PC-3 (cell line): ENCODE results near the gene ABCG1. TPM values are rescaled to one million over a fixed set of nuclear protein-coding genes. Genes with fewer than 3 reads are reported as not detected.

Source experiments
- ATAC-seq: fragments of 200-7000 bp; cut with Tn5 transposase; 2 replicates; pipeline ENCODE4 v1.9.1; 2020; ENCODE audit warnings: mild to moderate bottlenecking, moderate library complexity
- BruUV-seq: library from RNA; stranded (reverse); fragments of 400-500 nt; replicated peaks from 2 replicates; lab custom pipeline; 2021; lab: Mats Ljungman, UMichigan
- CTCF ChIA-PET: fragments of 300-600 bp; sonication (Branson Sonifier 250); formaldehyde crosslinking; loops from one replicate; lab custom pipeline; 2022; ENCODE audit warnings: antibody characterized with exemption; lab: Charles Lee
- POLR2A ChIA-PET: fragments of 300-600 bp; sonication (Branson Sonifier 250); formaldehyde crosslinking; loops from one replicate; lab custom pipeline; 2022; ENCODE audit warnings: antibody characterized with exemption; ENCODE audit not compliant: unreplicated experiment; lab: Charles Lee
- DNase-seq: peaks from one replicate; pipeline ENCODE4 v3.0.0-alpha.2; 2015
- H2AFZ ChIP-seq: fragments of 300-600 bp; sonication (generic); 2 replicates; pipeline ENCODE4 v1.6.0; 2016; ENCODE audit warnings: antibody characterized with exemption, low read length
- H3F3A ChIP-seq: fragments of 300-600 bp; sonication (generic); one replicate; pipeline ENCODE4 v1.6.0; 2017; ENCODE audit warnings: antibody characterized with exemption, low read length, control low read depth, mild to moderate bottlenecking; ENCODE audit not compliant: unreplicated experiment
- H3K27ac ChIP-seq: fragments of 300-600 bp; sonication (generic); 2 replicates; pipeline ENCODE4 v1.5.1; 2016; ENCODE audit warnings: mild to moderate bottlenecking, low read length
- H3K27me3 ChIP-seq: fragments of 300-600 bp; sonication (generic); 2 replicates; pipeline ENCODE4 v1.6.1; 2016; ENCODE audit warnings: low read length, mixed read lengths
- H3K36me3 ChIP-seq: fragments of 300-600 bp; sonication (generic); 2 replicates; pipeline ENCODE4 v1.6.1; 2016; ENCODE audit warnings: low read depth, mixed run types, low read length, mixed read lengths
- H3K4me1 ChIP-seq: fragments of 300-600 bp; sonication (generic); 2 replicates; pipeline ENCODE4 v1.5.1; 2016; ENCODE audit warnings: low read length; ENCODE audit not compliant: insufficient read depth
- H3K4me2 ChIP-seq: fragments of 300-600 bp; sonication (generic); 2 replicates; pipeline ENCODE4 v1.6.0; 2016; ENCODE audit warnings: low read length
- H3K4me3 ChIP-seq: fragments of 300-600 bp; sonication (generic); 2 replicates; pipeline ENCODE4 v1.5.1; 2016; ENCODE audit warnings: mild to moderate bottlenecking, low read length, mixed read lengths
- H3K79me2 ChIP-seq: fragments of 300-600 bp; sonication (generic); 2 replicates; pipeline ENCODE4 v1.6.1; 2017; ENCODE audit warnings: low read length, mixed read lengths
- H3K9ac ChIP-seq: fragments of 300-600 bp; sonication (generic); 2 replicates; pipeline ENCODE4 v1.6.0; 2016; ENCODE audit warnings: mild to moderate bottlenecking, low read length
- H3K9me2 ChIP-seq: fragments of 300-600 bp; sonication (generic); replicated peaks from 2 replicates; pipeline ENCODE4 v1.6.1; 2016; ENCODE audit warnings: mixed run types, low read length, mixed read lengths
- H3K9me3 ChIP-seq: fragments of 300-600 bp; sonication (generic); 2 replicates; pipeline ENCODE4 v1.6.1; 2016; ENCODE audit warnings: low read length, mixed read lengths
- H4K20me1 ChIP-seq: fragments of 300-600 bp; sonication (generic); 2 replicates; pipeline ENCODE4 v1.6.1; 2016; ENCODE audit warnings: low read length, mixed read lengths
- EZH2 ChIP-seq: fragments of 300-600 bp; sonication (generic); IDR thresholded peaks from one replicate; pipeline ENCODE4 v1.6.1; 2017; ENCODE audit warnings: antibody characterized with exemption, mild to moderate bottlenecking, low read length; ENCODE audit not compliant: unreplicated experiment
- EZH2phosphoT487 ChIP-seq: fragments of 300-600 bp; sonication (generic); IDR thresholded peaks from 2 replicates; pipeline ENCODE4 v1.6.1; 2018; ENCODE audit warnings: mild to moderate bottlenecking, antibody characterized with exemption, low read length, borderline replicate concordance
- intact Hi-C: fragments of 100-400 bp; cut with micrococcal nuclease; formaldehyde crosslinking; loops from 2 replicates; pipeline ENCODE4 v1.9.0; 2023
- total RNA-seq: library from RNA; depleted of rRNA; stranded (reverse); fragments of >200 nt; gene quantifications from 2 replicates; pipeline ENCODE4 v1.2.3, GENCODE V29; 2014
- TF ChIP-seq, protein P1 (sequence below): fragments of 300-600 bp; sonication (generic); conservative IDR thresholded peaks from 2 replicates; pipeline ENCODE4 v1.5.1; 2017; ENCODE audit warnings: antibody characterized with exemption, low read depth, mild to moderate bottlenecking, low read length

Gene ABCG1
- total RNA-seq, 1 experiment from 2014 or later, result 0.66 TPM

DNA sequence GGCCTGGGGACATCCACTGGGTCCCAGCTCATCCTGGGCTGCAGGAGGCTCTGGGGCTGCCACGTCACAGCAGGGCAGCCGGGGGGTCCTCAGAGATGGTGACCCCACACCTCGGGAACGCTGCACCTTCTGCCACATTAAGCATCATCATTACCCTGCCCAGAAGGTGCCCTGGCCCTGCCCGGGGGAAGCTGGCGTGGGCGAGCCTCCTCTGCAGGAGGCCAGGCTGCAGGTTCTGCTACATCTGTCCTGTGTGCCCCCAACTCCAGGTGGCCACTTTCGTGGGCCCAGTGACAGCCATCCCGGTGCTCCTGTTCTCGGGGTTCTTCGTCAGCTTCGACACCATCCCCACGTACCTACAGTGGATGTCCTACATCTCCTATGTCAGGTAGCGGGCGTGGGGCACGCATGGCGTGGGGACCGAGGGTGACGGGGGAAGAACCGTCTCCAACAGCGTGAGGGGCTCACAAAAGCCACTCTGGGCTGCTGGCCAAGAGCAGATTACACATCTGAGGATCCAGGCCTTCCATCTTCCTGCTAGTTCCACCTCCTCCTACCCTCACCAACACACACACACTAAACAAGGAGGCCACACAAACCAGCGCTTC, 75.4 kb downstream of the ABCG1 start:
- no peaks in the 10 kb centered on the region for H3K36me3 ChIP-seq
- no peak overlapping the region for H3K4me2 ChIP-seq
- H3K9me2 ChIP-seq, result no peaks in the 10 kb centered on the region
- no peak overlapping the region for H2AFZ ChIP-seq
- no peaks in the 10 kb centered on the region for H4K20me1 ChIP-seq
- no peak for DNase-seq
- H3K4me3 ChIP-seq, result no peak overlapping the region
- no peak overlapping the region for H3K27ac ChIP-seq
- H3F3A ChIP-seq, result no peaks in the 10 kb centered on the region
- H3K79me2 ChIP-seq, result no peaks in the 10 kb centered on the region
- no peaks in the 10 kb centered on the region for H3K9me3 ChIP-seq
- TF ChIP-seq, protein P1, sequence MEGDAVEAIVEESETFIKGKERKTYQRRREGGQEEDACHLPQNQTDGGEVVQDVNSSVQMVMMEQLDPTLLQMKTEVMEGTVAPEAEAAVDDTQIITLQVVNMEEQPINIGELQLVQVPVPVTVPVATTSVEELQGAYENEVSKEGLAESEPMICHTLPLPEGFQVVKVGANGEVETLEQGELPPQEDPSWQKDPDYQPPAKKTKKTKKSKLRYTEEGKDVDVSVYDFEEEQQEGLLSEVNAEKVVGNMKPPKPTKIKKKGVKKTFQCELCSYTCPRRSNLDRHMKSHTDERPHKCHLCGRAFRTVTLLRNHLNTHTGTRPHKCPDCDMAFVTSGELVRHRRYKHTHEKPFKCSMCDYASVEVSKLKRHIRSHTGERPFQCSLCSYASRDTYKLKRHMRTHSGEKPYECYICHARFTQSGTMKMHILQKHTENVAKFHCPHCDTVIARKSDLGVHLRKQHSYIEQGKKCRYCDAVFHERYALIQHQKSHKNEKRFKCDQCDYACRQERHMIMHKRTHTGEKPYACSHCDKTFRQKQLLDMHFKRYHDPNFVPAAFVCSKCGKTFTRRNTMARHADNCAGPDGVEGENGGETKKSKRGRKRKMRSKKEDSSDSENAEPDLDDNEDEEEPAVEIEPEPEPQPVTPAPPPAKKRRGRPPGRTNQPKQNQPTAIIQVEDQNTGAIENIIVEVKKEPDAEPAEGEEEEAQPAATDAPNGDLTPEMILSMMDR, result no peak
- no peak for TF ChIP-seq EZH2
- no peak for TF ChIP-seq EZH2phosphoT487
- no peak for ATAC-seq
- H3K27me3 ChIP-seq, result no peaks in the 10 kb centered on the region; the same call in 1 of the 2 replicates
- no TSS peak for BruUV-seq
- H3K4me1 ChIP-seq, result no peaks in the 10 kb centered on the region
- POLR2A ChIA-PET, result no interaction called here
- intact Hi-C loops, result no loop called here
- CTCF ChIA-PET, result no interaction called here
- H3K9ac ChIP-seq, result no peak overlapping the region

DNA sequence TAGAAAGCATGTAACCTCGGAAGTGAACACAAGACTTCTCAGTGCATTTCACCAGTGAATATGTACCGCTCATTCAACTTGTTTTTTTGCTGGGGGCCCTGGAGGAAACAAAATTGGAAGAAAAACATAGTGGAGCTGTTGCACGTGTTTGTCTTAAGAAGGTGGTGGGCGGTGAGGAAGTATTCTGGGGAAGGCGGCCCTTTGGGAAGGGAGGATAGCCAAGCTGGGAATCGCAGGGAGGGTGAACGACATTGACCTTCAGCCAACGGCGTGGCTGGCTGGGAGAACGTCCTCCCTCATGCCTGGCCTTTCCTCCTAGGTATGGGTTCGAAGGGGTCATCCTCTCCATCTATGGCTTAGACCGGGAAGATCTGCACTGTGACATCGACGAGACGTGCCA, 76.9 kb downstream of the ABCG1 start:
- Histone ChIP-seq H3K36me3 (no peaks in the 10 kb centered on the region), H3K4me1 (no peaks in the 10 kb centered on the region), H2AFZ (no peak overlapping the region), H3K9ac (no peak overlapping the region), H3K79me2 (no peaks in the 10 kb centered on the region), H3K9me2 (no peaks in the 10 kb centered on the region), H3K4me2 (no peak overlapping the region), H3K9me3 (no peaks in the 10 kb centered on the region), H3K27ac (no peak overlapping the region), H3F3A (no peaks in the 10 kb centered on the region), H3K27me3 (no peaks in the 10 kb centered on the region; the same call in 1 of the 2 replicates), H3K4me3 (no peak overlapping the region), H4K20me1 (no peaks in the 10 kb centered on the region)
- intact Hi-C loops, result no loop called here
- no peak for ATAC-seq
- BruUV-seq, result no TSS peak
- DNase-seq, result no peak
- TF ChIP-seq, protein P1, result no peak
- TF ChIP-seq EZH2 (no peak), EZH2phosphoT487 (no peak)
- POLR2A ChIA-PET, result interaction anchor here (0.5 kb wide), 1 partner anchor 75 kb away, joined by 4 read pairs; no protein-coding TSS in a partner anchor
- CTCF ChIA-PET, result no interaction called here

DNA sequence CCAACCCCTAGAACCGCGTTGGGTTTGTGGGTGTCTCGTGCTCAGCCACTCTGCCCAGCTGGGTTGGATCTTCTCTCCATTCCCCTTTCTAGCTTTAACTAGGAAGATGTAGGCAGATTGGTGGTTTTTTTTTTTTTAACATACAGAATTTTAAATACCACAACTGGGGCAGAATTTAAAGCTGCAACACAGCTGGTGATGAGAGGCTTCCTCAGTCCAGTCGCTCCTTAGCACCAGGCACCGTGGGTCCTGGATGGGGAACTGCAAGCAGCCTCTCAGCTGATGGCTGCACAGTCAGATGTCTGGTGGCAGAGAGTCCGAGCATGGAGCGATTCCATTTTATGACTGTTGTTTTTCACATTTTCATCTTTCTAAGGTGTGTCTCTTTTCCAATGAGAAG, 77.6 kb downstream of the ABCG1 start:
- Histone ChIP-seq H3K4me1 (no peaks in the 10 kb centered on the region), H3F3A (no peaks in the 10 kb centered on the region), H3K27ac (no peak overlapping the region), H3K4me3 (no peak overlapping the region), H3K9me3 (no peaks in the 10 kb centered on the region), H3K9ac (no peak overlapping the region), H4K20me1 (no peaks in the 10 kb centered on the region), H3K27me3 (no peaks in the 10 kb centered on the region; the same call in 1 of the 2 replicates), H2AFZ (no peak overlapping the region), H3K36me3 (no peaks in the 10 kb centered on the region), H3K9me2 (no peaks in the 10 kb centered on the region), H3K4me2 (no peak overlapping the region), H3K79me2 (no peaks in the 10 kb centered on the region)
- no peak for DNase-seq
- BruUV-seq, result no TSS peak
- ChIA-PET POLR2A (no interaction called here), CTCF (interaction anchor here (0.6 kb wide), 2 partner anchors 13 to 148 kb away, joined by 3 to 13 read pairs; no protein-coding TSS in a partner anchor)
- intact Hi-C loops, result no loop called here
- TF ChIP-seq EZH2 (no peak), EZH2phosphoT487 (no peak)
- TF ChIP-seq, protein P1, result no peak
- no peak for ATAC-seq
